Activated CD4-positive, alpha-beta T cell treated with anti-CD3 and anti-CD28 coated beads, Interleukin-10, Interleukin-2, amounts not matched to agents 100 ng/mL and 50 ng/mL, durations not matched to agents 16 hours and 8 hours (primary cell): ENCODE results near the gene TIAL1.
"Not testable (repeated sequence)": the region's sequence is repeated elsewhere in the genome, so short reads cannot be mapped to it uniquely, and the experiment has no call there.

Experiments used
- DNase-seq: peaks from one replicate; pipeline ENCODE4 v3.0.0-alpha.2; 2020

Gene TIAL1

DNA sequence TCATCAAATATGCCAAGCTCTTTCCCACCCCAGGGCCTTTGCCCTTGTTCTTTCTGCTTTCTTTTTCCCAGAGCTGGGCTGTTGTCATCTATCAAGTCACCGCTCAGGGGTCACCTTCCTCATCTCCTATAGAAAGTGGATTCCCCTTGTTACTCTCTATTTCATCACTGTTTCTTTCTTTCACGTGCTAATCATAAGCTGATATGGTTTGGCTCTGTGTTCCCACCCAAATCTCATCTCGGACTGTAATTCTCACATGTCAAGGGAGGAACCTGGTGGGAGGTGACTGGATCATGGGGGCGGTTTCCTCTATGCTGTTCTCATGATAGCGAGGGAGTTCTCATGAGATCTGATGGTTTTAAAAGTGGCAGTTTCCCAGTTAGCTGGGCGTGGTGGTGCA is 17.0 kb upstream of the TIAL1 start:
- DNase-seq = no peak

- no peak for DNase-seq
These were observed 14.7 kb upstream of the TIAL1 start for GRCh38 chr10:119611433-119611832.

DNA sequence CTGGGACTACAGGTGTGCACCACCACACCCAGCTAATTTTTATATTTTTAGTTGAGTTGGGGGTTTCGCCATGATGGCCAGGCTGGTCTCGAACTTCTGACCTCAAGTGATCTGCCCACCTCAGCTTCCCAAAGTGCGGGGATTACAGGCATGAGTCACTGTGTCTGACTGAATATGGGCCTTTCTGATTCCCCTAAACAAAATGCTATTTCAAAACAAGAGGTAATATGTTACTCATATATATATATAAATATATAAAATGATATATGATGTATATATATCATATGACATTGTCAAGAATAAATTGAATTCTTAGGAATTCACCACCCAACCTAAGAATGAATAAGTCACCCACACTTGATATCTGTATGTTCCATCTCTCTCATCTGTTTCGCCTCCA is 12.8 kb upstream of the TIAL1 start:
- DNase-seq = no peak

GRCh38 chr10:119608316-119609155 is 11.8 kb upstream of the TIAL1 start:
- DNase-seq = peak; percentile 24

DNA sequence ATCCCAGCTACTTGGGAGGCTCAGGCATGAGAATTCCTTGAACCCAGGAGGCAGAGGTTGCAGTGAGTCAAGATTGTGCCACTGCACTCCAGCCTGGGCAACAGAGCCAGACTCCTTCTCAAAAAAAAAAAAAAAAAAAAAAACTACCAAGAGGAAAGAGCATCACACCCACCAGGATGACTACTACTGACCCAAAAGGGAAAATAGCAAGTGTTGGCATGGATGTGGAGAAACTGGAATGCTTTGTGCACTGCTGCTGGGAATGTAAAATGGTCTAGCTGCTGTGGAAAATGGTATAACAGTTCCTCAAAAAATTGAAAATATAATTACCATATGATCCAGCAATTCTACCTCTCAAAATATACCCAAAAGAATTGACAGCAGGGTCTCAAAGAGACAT is 7.7 kb upstream of the TIAL1 start:
- DNase-seq = no peak

DNA sequence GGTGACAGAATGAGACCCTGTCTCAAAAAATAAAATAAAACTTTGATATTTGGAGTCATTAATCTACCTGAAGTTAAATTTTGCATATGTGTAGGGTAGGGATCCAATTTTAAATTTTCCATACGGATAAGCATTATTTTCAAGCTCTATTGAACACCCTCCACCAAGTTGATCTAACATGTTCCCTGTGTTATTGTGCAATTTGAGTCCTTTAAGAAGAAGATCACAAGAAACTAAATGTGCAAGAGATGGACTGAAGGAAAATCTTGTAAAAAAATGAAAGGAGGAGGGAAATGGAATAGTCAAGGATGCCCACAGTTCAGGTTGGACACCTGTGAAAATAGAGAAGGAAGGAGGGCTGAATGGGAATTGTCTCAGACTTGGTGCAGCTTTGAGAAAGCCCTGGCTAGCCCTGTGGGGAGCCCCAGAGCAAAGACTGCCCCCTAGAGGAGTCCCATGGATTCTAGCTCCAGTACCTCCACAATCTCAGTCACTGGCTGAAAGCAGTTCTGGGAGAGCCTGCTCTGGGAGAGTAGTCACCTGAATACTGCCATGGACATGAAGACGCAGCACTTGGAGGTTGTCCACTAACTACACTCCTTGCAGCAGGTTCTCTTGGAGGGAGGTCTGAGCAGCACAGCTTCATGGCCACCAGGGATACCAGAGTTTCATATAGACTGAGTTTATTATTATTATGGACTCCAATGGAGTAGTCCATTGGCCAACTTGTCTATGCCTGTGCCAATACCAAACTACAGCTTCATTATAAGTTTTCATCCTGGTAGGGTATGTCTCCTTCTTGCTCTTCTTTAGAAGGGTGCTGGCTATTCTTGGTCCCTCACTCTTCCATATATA is 5.7 kb upstream of the TIAL1 start:
- peak; percentile 56 for DNase-seq

DNA sequence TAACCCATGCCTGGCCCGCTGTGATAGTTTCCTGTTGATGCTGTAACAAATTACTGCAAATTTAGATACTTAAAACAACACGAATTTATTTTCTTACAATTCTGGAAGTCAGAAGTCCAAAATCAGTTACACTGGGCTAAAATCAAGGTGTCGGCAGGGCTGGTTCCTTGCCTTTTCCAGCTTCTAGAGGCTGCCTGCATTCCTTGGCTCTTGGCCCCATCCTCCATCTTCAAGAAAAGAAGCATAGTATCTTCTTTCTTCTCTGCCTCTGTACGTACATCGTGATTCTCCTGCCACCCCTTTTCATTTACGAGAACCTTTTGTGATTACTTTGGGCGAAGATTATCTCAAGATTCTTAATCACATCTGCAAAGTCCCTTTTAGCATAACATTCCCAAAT is 1.6 kb upstream of the TIAL1 start:
- DNase-seq = no peak

- no peak for DNase-seq
These were observed 832 bp upstream of the TIAL1 start for GRCh38 chr10:119597405-119598186.

GRCh38 chr10:119595676-119596515 is 868 bp downstream of the TIAL1 start:
- peak; percentile 58 for DNase-seq

DNA sequence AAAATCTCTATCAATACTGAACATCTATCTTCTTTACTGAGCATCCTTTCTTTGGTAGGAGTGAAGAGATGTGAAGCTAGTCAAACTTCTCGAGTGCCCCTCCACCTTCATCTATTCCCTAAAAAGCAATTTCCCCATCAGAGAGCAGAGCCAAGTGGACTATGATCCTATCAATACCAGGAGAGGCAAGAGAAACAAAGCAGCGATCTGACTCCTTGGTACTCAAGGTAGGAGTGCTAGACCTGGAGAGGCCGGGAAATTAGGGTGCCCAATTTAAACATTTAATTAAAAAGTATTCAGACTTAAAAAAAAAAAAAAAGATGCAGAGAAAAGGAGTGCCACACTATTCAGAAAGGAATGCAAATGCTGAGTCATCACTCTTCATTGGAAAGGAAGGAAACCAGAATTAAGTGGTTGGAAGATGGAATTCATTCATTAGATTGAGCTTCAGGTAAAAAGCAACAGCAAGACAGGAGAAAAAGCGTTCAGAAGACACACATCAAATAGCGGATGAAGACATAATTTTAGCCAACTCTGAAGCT is 1.6 kb downstream of the TIAL1 start:
- DNase-seq = peak; percentile 15

DNA sequence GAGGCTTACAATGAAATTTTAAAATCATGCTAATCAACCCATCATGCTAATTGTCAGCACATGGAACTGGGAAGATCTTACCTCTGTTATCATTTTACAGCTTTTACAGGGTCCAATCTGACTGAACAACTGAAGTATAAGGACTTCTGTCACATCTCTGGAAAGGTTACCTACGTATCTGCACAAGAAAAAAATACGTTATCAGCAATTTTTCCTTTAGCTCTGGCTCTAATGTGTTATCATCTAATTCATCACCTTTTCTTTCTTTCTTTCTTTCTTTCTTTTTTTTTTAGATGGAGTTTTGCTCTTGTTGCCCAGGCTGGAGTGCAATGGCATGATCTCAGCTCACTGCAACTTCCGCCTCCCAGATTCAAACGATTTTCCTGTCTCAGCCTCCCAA is 8.7 kb downstream of the TIAL1 start:
- no peak for DNase-seq

DNA sequence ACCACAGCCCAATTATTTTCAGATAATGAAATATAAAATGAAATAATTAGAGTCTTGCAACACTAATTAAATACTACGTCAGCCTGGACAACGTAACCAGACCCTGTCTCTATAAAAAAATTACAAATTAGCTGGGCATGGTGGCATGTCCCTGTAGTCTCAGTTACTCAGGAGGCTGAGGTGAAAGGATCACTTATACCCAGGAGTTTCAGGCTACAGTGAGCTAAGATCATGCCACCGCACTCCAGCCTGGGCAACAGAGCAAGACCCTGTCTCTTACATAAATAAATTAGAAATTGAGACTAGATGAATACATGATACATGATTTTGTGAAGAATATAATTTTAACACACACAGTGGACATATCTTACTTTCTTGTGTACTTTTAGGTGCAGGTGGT is 18.4 kb downstream of the TIAL1 start:
- no peak for DNase-seq

DNA sequence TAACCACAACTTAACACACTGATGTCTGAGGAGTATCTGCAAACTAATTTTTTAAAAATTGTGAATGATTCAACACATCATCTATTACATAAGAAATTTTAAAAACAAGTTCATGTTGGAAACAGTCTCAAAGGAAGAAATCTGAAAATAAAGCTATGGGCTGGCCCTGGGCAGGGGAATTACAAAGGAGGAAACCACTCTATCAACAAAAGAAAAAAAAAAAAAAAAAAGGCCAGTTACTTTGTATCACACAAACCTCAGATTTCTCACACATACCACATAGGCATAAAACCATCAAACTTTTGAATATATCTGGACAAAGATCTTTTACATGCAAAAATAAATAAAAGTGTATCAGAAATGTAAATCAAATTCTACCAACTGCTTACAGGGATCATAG is 20.8 kb downstream of the TIAL1 start:
- DNase-seq = no peak

DNA sequence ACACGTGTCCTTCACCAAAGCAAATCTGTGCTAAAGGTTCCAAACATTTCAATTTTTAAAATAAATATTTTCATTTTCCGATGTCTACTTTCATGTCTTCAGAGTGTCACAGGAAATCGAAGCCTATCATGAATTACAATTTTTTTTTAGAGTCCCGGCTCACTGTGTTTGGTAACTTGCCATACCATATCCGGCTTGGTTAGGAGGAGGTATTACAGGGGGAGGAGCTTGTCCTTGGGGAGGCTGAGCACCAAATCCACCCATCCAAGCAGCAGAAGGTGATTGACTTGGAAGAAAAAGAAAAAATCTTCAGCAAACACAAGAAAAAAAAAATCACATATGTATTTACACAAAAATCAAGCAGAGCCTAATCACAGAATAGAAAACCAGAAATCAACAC is 21.3 kb downstream of the TIAL1 start:
- DNase-seq = peak; percentile 55

DNA sequence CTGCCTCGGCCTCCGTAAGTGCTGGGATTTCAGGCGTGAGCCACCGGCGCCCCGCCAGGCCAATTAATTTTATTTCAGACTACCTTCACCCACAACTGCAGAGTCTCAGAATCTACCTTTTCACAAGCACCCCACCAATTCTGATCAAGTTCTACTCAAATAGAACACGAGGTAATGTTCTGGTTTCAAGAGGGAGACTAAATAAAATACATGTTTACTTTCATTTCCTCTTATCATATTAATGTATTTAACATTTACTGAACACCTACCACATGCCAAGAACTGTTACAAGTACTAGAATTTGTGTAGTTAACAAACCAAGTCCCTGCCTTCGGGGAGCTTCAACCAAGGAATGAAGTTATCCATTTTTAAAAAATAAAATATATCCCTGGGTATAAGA is 28.8 kb downstream of the TIAL1 start:
- DNase-seq = no peak

DNA sequence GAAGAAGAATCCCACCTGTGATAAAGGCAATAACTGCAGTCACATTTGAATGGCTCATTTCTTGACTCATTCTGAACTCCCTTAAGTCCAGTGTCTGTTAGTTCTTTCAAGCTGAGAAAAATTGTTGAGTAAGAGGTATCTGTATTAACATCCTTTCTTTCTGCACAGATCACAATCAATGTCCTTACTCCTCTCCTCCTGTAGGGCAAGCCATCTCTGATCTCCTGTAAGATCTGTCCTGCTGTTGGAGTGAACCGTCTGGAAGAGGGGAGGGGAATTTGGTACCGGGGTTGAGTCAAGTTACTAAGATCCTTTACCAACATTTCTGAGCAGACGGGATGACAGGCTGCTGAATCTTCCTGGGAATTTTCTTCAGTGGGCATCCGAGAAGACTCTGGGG is 34.7 kb downstream of the TIAL1 start:
- DNase-seq = no peak

GRCh38 chr10:119559511-119559910 is 37.3 kb downstream of the TIAL1 start:
- not testable (repeated sequence) for DNase-seq

GRCh38 chr10:119556081-119556480 is 40.7 kb downstream of the TIAL1 start:
- DNase-seq = not testable (repeated sequence)

- DNase-seq = no peak
These were observed 41.5 kb downstream of the TIAL1 start for GRCh38 chr10:119555178-119555784.

GRCh38 chr10:119550827-119551226 is 45.9 kb downstream of the TIAL1 start:
- no peak for DNase-seq

DNA sequence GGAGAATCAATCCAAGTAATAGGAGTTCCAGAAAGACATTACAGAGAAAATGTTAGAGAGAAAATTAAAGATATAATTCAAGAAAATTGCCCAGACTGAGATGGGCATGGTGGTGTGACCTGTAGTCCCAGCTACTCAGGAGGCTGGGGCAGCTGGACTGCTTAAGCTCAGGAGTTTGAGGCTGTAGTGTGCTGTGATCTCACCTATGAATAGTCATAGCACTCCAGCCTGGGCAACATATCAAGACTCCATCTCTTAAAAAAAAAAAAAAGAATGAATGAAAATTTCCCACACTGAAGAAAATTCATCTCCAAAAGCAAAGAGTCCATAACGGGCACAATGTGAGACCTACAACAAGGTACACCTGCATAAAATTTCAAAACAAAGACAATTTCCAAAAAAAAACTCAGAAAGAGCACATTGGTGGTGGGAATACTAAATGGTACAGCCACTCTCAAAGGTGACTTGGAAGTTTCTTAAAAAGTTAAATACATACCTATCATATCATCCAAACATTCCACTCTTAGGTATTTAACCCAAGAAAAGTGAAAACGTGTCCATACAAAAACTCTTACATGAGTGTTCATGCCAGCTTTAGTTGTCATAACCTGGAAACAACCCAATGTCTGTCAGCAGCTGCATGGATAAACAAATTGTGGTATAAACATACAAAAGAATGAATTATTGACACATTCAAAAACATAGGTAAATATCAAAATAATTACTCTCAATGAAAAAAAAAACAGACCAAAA is 47.3 kb downstream of the TIAL1 start:
- no peak for DNase-seq
